ENCODE measurements around the gene TIMM17A.
"Not testable (repeated sequence)": the region's sequence is repeated elsewhere in the genome, so short reads cannot be mapped to it uniquely, and the experiment has no call there.

Gene TIMM17A

DNA sequence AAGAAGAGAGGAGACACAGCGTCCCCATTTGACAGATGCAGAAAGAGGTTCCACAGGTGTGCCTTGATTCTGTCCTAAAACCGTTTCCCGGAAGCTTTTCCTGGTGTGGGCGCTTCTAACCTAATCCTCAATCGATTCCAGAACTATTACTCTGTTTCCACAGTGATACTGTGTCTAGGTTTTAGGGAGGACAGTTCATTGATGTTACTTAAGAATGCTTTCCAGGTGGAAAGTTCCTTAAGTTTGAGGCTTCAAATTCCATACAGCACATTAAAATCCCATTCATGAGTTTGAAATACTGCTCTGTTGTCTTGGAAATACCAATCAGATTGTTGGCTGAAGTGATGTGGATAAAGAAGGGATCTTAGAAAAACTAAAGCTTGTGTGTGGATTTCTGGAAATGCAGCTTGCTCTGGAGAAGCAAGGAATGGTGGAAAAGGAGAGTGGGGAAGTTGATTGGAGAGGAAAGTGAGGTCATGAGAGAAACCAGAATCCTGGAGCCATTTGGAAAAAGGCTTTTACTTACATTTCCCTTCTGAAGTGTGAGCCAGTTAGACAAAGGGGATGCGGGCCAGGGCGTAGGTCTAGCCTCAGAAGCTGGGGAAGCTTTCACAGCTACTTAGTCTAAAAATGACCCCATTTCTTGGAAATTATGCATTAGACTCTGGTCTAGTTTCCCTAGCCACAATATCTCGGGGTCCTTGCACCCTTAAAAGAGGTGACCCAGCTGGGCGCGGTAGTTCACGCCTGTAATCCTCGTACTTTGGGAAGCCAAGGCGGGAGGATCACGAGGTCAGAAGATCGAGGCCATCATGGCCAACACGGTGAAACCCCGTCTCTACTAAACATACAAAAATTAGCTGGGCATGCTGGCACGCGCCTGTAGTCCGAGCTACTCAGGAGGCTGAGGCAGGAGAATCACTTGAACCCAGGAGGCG, 61.8 kb downstream of the TIMM17A start:
- DNase-seq: no peak

DNA sequence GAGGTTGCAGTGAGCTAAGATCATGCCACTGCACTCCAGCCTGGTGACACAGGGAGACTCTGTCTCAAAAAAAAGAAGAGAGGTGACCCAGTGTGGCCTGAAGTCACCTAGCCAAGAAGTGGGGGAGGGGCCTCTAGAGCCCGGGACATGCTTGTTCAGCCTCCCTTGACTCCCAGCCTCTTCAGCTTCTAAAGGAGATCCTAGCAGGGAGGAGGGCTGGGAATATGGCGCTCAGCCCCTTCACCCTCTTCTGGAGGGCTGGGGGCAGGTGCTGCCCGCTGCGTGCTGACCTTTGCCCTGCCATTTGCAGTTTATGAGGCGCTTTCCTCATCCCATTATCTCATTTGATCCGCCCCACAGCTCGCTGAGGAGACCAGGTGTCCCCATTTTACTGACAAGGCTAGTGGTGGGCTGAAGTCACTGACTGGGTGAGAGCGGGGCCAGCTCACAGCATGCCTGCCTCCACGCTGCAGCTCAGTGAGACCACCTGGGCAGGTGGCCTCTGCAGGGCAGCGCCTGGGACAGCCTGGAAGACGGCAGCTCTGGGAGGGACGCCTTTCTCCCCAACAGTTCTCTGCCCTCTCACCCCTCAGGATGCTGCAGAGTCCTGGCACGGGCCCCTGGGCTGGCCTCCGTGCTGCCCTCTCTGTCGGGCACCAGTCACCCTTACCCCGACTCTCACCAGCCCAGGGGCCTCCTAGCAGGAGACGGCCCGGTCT, 62.6 kb downstream of the TIMM17A start:
- no peak for DNase-seq

DNA sequence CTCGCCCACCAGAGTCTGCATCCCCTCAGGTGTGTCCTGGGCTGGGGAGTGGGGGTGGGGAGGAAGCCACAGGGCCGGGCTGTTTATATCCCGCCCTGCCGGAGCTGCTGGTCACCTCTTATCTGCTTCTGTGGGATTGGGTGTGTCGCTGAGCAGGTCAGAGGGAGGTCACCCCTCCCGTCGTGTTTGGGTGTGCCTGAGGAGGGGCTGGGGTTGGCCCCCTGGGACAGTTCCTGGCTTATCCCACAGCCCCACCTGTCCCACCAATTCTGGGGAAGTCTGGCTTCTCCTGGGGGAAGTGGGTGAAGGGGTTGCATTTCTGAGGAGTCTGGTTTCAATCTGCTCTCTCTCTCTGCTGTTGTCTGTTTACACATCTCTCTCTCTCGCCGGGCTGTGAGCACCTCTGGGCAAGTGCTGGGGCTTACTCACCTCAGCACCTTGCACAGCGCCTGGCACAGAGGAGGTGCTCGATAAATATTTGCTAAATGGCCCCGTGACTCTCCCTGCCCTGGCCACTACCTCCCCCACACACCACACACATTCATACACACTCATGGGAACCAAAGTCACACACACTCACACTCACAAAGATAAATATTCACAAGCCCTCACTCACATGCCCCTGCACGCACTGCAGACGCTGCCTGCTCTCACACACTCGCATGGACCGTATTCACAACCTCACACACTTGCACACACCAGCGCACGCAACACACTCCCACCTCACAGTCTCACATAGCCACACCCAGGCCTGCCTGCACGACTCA, 63.3 kb downstream of the TIMM17A start:
- no peak for DNase-seq

DNA sequence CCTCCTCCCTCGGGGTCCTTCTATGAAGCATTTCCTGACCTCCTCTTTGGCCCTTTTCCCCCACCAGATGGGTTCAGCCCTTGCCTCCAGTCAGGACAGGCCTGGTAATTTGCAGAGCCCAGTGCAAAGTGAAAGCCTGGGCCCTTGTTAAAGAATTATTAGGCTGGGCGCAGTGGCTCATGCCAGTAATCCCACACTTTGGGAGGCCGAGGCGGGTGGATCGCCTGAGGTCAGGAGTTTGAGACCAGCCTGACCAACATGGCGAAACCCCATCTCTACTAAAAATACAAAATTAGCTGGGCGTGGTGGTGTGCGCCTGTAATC, 63.9 kb downstream of the TIMM17A start:
- not testable (repeated sequence) for DNase-seq
